GM19463 (cell line): Measurements from ENCODE around the gene TNFRSF1B.
A peak's percentile ranks its signal among the peaks of the same experiment; 100 is the strongest.

Experiments
- ATAC-seq: cut with Tn5 transposase; IDR thresholded peaks from one replicate; pipeline ENCODE4 v1.9.1; 2021; ENCODE audit warnings: mild to moderate bottlenecking, moderate library complexity; ENCODE audit not compliant: unreplicated experiment

The TNFRSF1B gene

DNA sequence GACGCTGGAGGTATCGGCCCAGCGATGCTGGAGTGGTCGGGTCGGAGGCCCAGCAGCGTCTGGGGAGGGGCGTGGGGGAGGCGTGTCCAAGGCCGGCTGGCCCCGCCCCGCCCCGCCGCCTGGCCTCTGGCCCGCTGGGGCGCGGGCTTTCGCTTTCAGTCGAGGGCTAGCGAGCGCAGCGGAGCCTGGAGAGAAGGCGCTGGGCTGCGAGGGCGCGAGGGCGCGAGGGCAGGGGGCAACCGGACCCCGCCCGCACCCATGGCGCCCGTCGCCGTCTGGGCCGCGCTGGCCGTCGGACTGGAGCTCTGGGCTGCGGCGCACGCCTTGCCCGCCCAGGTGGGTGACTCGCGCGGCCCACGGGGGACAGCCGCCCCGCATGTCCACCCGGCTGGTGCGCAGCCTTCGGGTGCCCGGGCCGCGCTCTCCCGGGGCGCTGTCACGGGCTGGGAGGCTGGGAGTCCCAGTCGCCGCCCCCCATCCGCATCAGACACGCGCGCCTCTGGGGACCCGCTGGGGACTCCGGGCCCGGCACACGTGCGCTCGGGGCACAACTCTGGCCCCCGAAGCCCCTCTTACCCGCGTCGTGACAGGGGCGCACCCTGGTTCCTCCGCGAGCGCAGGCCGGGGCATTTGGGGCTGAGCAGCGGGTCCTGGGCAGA is at the start of gene TNFRSF1B:
TNFRSF1B (plus strand) TSS at position 158 of the 659 bp plus-strand sequence; CDS start at position 259, 101 bp downstream.
- ATAC-seq: peak; percentile 54

DNA sequence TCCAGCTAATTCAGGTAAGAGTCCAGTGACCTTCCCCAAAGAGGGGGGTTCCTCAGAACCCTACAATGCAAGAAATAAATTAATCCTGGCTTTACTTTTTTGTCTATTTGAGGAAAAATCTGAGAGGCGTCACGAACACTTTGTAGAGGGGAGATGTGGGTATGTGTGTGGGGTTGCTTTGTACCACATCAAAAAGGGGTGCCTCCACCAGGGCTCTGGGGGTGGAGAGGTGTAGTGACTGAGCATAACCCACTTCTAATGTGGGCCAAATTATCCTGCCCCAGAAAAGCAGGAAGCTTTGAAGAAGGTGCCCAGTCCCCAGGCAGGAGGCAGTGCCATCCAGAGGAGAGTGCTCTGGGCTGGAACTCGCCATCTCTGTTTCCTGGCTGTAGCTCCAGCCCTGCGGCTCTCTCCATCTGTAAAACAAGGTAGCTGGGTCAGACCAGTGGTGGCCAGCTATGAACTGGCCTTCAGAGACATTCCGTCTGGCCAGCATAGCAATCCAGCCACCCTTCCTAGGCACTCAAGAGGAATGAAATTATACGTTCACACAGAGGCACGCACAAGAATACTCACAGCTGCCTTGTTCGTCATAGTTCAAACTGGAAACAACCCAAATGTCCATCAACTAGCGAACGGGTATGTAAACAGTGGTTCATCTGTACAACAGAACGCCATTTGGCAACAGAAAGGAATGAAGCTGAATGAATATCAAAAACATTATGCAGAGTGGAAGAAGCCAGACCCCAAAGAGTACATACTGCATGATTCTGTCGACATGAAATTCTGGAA is 45.4 kb upstream of the TNFRSF1B start:
- ATAC-seq: no peak

DNA sequence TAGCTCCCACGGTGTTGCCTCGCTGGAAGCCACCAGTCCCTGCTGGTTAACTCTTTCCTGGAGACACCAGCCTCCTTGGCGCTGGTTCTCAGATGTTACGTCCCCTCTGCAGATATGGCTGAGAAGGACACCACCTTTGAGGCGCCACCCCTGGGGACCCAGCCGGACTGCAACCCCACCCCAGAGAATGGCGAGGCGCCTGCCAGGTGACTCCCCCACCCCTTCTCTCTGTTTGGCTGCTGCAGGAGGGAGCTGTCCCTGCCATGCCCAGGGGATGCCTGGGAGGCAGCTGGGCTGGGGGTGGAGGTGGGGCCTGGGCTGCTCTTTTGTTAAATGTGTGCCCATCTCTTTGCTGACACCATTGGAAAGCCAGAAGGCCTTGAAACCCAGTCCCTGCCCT is 43.6 kb upstream of the TNFRSF1B start:
- ATAC-seq: no peak

DNA sequence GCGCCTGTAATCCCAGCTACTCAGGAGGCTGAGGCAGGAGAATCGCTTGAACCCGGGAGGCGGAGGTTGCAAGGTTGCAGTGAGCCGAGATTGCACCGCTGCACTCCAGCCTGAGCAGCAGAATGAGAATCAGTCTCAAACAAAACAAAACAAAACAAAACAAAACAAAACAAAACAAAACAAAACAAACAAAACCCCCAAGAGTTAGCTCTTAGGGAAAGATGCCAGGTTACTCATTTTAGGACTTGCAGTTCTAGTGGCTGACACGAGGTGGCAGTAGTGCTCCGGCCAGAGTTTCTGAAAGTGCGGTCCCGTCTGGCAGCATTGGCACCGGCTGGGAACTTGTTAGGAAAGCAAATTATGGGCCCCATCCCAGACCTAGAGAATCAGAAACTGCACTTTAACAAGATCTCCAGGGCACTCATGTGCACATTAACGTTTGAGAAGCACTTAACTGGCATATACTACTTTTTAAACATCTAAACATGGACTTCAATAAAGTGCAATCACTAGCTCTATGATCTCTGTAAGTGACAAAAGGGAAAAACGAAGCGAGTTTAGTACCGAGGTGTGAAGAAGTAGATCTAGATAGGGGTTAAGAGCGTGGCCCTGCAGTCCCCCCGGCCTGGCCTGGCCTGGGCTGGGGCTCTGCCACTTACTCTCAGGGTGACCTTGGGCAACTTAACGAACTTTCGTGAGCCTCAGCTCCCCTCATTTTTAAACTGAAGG is 41.9 kb upstream of the TNFRSF1B start:
- ATAC-seq: no peak

DNA sequence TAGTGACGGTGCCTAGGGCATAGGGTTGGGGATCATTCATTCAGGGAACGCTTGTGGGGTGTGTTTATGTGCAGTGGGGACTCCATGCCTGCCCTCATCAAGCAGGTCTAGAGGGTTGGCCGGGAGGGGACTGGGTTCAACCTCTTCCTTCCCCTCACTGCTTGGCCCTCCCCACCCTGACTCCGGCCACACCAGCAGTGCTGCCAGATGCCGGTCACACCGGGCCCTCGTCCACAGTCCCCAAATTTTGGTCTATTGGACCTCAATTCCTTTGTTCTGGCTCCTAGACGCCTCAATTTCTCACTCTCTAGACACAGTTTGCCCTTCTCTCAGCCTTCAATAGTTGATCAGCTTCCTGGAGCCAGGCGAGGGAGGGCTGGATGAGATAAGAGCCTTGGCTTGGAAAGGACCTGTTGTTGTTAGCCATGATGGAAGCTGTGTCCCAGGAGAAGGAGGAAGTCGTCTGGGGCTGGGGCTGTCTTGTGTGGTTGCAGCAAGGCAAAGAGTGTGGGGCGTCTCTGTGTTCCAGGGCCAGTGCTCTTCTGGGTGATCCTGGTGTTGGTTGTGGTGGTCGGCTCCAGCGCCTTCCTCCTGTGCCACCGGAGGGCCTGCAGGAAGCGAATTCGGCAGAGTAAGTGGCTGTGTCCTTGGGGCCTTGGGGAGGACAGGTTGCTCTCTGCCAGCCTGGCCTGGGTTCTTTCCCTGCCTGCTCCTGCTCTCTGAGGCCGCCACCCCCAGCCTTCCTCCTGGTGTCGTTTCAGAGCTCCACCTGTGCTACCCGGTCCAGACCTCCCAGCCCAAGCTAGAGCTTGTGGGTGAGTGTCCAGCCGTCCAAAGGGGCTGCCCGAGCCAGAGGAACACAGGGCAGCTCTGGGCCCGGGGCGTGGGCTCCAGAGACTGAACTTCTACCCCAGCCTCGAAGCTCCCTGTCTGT is 41.1 kb upstream of the TNFRSF1B start:
- ATAC-seq: no peak

DNA sequence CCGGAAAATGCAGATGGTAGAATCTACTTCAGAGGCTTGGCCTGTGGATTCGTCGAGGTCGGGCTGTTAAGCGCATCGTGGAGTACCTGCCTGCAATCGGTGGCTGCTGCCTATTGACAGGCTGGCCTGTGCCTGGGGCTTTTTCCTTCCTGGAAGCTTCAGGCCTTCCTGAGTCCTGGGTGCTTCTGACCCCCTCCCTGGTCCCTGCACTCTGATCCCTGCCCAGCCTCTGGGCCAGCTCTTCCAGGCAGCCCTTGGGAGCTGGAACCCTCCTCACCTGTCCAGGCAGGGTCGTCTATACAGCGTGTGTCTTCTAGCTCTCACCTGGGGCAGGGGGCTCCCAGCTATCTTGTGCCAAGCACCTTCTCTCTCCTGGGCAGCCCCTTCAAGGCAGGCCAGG is 40.0 kb upstream of the TNFRSF1B start:
- ATAC-seq: no peak

DNA sequence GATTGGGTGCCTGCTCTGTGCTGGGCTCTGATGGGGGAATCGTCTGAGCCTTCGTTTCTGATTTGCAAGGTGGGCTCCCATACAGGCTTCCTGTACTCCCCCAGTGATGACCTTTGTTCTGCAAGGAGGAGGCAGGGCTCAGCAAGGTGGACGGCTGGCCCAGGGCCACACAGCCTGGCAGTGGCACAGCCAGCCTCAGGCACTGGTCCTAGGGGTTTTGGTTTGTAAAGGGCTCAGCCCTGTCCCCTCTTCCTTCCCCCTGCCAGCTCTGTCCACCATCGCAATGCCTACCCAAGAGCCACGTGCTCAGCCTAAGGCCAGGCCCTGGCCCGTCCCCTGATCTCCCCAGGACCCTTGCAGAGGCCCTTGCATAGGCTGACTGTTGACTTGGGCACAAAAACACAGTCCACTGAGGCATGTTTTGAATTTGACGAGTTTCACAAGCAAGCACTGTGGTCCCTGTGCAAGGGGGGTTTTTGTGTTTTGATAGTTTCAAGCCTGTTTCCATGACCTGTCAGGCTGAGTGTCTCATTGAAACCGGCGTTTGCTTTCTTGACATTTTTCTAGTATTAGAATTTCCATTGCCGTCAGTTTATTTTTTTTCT is 39.5 kb upstream of the TNFRSF1B start:
- ATAC-seq: no peak

DNA sequence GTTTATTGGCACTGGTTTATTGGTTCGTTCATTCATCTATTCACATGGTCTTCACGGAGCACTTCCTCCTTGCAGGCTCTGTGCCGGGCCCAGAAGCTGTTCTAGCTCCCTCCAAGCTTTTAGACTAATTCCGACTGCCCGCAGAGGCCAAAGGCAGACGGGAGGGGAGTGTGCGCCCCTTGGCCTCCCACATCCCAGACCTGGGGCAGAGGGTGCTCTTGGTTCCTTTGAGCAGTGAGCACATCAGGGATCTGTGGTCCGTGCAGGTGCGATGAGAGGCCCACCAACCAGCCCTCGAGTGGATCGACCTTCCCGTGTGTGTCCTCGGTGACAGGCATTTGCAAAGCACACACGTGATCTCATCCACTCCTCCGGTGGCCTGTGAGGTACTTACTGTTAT is 38.7 kb upstream of the TNFRSF1B start:
- ATAC-seq: no peak

DNA sequence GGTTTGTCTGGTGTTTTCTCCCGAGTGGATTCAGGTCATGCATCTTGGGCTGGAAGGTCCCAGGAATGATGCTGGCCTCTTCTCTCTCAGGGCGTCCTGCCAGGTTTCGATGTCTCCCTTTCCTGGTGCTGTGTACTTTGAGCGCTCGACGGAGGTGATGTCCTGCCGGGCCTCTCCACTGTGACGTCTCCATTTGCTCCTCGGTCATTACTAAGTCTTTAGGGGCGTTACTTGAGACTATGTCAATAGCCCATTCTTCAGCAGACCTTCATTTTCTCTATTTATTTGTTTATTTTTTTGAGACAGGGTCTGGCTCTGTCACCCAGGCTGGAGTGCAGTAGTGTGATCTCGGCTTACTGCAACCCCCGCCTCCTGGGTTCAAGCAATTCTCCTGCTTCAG is 37.2 kb upstream of the TNFRSF1B start:
- no peak for ATAC-seq

DNA sequence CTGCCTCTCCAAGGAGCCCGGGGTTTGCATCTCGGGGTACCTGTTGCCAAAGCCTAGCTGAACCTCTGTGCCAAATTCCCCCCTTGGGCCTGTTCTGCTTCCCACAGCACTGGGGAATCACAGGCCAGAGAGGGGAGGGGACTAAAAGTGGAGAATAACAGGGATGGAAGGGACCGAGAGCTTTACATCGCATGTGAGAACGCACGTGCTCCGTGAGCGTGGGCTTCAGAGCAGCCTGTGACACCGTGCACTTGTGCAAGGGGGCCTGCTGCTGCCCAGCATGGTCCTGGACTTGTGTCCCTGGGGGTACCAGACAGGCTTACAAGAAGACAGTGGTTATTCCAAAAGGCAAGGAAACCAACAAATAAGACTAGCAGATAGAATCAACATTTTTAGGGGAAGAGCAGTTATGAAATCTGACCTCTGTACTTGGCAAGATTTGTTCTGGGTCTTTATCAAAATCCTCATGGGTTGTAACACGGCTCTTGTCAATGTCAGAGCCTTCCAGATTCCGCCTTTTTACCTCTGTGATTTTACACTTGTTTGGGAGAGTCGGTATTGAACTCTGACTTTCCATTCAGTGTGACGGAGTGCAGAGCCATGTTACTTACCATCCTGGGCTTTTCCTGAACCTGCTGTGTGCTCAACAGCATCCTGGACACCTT is 36.2 kb upstream of the TNFRSF1B start:
- no peak for ATAC-seq

DNA sequence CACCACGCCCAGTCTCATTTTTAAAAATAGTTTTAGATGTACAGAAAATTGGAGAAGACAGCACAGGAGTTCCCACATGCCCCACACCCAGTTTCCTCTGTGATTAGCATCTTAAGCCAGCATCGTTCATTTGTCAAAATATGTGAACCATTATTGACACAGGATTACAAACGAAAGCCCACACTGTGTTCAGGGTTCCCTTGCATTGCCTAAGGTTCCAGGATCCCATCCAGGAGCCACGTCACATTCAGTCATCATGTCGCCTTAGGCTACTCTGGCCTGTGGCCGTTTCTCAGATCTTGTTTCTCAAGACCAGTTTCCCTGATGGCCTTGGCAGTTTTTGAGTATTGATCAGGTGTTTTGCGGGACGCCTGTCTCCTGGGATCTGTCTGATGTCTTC is 34.7 kb upstream of the TNFRSF1B start:
- ATAC-seq: no peak

DNA sequence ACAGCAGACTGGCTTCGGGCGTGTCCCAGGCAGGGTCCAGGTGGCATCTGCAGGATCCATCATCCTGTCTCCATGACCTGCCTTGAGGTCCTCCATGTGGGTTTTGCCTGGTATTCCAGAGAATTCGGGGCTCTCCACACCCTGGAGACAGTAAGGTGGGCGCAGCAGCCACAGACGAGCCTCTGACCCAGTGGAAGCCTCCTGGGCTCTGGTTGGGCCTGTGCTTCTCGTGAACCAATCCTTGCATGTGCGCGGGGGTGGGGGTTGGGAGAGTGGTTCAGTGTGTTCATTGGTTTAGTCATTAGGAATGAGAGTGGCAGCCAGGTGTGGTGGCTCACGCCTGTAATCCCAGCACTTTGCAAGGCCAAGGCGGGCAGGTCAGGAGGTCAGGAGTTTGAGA is 32.1 kb upstream of the TNFRSF1B start:
- no peak for ATAC-seq

DNA sequence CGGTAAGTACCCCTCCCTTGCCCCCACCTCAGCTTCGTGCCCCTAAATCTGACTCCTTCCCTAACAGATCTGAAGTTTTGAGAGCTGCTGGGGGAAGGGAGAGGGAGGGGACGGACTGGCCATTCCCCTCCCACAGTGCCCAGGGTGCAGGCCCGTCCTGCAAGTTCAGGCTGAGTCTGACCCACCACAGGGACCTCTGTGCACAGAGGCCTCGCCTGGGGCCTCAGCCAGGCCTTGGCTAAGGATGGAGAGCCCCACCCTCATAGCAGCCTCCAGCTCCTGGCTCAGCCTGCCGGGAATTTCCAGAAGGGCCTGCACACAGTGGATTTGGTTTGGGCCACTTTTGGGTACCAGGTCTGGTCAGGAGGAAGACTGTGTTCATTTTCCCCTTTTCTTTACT is 31.2 kb upstream of the TNFRSF1B start:
- ATAC-seq: no peak

DNA sequence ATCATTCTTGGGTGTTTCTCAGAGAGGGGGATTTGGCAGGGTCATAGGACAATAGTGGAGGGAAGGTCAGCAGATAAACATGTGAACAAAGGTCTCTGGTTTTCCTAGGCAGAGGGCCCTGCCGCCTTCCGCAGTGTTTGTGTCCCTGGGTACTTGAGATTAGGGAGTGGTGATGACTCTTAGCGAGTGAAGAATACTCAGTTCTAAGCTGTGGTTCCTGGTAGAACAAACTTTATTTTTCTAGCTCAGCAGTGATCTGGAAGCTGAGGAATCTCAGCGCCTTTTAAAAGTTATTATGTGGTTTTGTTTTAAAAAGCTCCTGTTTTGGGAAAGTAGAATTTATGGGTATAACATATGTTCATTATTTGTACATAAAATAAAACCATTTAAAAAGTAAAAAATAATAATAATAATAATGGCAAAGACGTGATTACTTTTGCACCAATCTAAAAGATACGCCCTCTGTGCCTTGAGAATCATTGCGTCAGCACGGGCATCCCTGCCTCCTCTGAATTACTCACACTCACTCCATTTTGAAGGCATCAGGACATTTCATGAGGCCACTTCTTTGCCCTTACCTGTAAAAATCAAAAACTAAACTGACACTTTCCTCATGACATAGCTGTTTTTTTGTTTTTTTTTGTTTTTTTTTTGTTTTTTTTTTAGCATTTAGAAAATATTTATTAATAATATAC is 29.7 kb upstream of the TNFRSF1B start:
- no peak for ATAC-seq

DNA sequence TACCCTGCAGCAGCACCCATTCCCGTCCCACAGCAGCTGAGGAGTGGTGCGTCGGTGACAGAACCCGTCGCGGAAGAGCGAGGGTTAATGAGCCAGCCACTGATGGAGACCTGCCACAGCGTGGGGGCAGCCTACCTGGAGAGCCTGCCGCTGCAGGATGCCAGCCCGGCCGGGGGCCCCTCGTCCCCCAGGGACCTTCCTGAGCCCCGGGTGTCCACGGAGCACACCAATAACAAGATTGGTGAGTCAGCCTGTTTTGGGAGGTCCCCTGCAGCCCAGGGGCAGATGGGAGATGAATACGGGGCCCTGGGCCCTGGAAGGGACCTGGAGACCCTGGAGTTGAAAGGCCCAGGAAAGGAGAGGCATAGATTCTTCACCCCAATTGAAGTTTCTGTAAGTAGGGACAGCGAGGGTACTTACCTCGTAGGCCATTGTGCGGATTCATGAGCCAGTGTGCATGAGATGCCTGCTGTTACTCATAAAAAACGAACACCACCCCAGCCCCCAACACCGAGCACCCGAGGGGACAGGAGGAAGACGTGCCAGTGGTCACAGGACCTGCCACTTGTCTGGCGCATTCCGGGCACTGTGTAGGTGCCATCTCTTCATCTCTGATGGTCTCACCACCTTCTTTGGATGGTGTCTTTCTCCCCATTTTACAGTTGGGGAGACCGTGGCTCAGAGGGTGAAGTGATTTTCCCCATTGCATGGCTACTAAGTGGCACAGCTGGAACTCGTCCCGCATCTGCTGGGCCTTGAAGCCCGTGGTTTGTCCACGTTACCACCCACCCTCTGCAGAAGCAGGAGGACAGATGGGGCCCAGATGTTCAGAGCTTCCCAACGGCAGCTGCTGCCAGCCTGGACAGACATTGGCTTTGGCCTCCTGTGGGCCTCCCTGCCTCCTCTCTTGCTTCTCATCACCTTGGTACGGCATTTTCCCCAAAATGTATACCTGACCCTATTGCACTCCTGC is 28.3 kb upstream of the TNFRSF1B start:
- ATAC-seq: no peak

DNA sequence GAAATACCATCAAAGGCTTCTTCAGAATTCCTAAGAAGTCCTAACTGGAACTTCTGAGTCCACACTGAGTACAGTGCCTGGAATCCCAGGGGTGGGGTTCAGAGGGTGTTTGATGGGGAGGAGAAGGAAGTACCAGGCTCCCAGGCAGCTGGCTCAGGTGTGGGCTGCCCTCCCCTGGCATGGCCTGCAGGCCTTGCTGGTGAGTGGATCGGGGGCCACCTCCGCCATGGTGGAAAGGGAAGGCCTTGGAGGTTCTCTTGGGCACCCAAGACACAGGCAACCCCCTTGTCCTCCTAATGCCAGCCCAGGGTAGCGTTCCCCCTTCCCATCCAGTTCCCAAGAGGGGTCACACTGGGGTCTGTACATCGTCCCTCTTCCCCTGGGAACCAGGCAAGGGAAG is 26.8 kb upstream of the TNFRSF1B start:
- ATAC-seq: no peak

DNA sequence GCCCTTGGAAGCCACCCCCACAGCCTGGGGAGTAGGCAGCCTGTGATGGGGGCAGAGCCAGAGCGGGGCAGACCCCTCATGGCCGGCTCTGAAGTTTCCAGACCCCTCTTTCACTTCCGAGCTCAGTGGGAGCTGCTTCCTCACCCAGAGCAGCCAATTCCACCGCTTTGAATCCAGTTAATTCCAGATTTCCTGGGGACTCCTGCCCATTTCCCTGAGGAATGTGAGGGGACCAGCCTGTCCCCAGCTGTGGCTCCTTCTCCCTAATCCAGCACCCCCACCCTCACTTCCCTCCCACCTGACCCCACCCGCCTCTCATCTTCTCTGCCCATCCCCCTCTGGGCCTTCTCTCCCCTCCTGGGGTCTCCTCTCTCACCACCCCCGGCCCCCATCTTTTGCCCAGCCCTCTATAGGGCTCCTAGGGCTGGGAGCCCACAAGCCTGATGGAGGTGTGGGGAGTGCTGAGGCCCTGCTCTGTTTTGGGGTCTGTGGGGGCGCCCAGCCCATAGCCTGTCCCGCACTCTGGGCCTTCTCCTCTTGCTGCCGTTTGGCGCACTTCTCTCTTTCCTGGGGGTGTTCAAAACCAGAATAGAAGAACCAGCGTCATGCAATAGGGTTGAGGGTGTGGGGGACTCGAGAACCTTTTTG is 26.2 kb upstream of the TNFRSF1B start:
- no peak for ATAC-seq
